Neural cell (in vitro differentiated cells): ENCODE measurements around the gene ZNF716.

Source experiments
- EP300 ChIP-seq: fragments of 450-650 bp; conservative IDR thresholded peaks from 2 replicates; pipeline ENCODE4 v1.6.1; 2014; ENCODE audit warnings: antibody characterized with exemption, mild to moderate bottlenecking, moderate library complexity; ENCODE audit not compliant: poor library complexity, severe bottlenecking
- EZH2 ChIP-seq: fragments of 200-600, 300-800 bp; shearing (Covaris generic), sonication (generic); IDR thresholded peaks from 2 replicates; pipeline ENCODE4 v1.6.1; 2014; ENCODE audit warnings: antibody characterized with exemption, low read length, borderline replicate concordance, mild to moderate bottlenecking; ENCODE audit not compliant: insufficient read depth, poor library complexity, severe bottlenecking
- MXI1 ChIP-seq: fragments of 450-650 bp; conservative IDR thresholded peaks from 2 replicates; pipeline ENCODE4 v1.6.1; 2014; ENCODE audit warnings: antibody characterized with exemption, mild to moderate bottlenecking; ENCODE audit not compliant: poor library complexity, severe bottlenecking
- POLR2AphosphoS5 ChIP-seq: IDR thresholded peaks from 2 replicates; pipeline ENCODE4 v1.6.1; 2012
- RAD21 ChIP-seq: fragments of 450-650 bp; conservative IDR thresholded peaks from 2 replicates; pipeline ENCODE4 v1.6.1; 2014; ENCODE audit warnings: antibody characterized with exemption, mild to moderate bottlenecking, moderate library complexity
- SMC3 ChIP-seq: fragments of 450-650 bp; conservative IDR thresholded peaks from 2 replicates; pipeline ENCODE4 v1.6.1; 2014; ENCODE audit warnings: antibody characterized with exemption, mild to moderate bottlenecking, moderate library complexity; ENCODE audit not compliant: poor library complexity
- TAF1 ChIP-seq: IDR thresholded peaks from 2 replicates; pipeline ENCODE4 v1.6.1; 2012; ENCODE audit warnings: low read depth
- TF ChIP-seq, protein P1 (sequence below): fragments of 450-650 bp; IDR thresholded peaks from 2 replicates; pipeline ENCODE4 v1.5.1; 2014; ENCODE audit warnings: antibody characterized with exemption, mild to moderate bottlenecking, moderate library complexity; ENCODE audit not compliant: poor library complexity, severe bottlenecking
- TF ChIP-seq, protein P2 (sequence below): IDR thresholded peaks from 2 replicates; pipeline ENCODE4 v1.6.1; 2012; ENCODE audit warnings: borderline replicate concordance

DNA sequence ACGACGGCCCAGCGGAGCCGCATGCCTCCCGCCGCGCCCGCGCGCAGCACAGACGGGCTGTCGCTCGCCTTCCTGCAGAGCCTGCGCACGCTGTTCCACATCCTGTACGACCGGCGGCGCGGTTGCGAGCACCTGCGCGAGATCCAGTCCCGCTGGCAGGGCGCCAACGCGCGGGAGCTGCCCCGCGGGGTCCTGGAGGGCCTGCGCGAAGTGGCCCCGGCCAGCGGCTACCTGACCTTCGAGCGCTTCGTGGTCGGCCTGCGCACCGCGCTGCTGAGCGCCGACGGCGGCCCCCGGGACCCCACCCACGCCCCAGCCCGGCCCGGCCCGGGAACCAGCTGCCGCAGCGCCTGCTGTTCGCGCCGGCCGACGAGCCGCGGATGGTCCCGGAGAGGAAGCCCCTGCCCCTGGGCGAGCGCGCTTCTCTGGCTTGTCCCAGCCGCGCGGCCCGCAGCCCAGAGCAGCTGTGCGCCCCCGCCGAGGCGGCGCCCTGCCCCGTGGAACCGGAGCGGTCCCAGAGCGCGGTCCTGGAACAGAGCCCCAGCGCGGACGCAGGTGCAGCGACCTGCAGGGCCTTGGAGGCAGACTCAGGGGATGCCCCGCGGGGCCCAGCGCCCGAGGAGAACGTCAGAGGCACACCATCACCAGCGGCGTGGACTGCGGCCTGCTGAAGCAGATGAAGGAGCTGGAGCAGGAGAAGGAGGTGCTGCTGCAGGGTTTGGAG is 25.3 kb upstream of the ZNF716 start:
- TF ChIP-seq EZH2 (no peak), POLR2AphosphoS5 (no peak), SMC3 (no peak), EP300 (no peak), MXI1 (no peak), RAD21 (no peak), TAF1 (no peak)
- TF ChIP-seq, protein P1, sequence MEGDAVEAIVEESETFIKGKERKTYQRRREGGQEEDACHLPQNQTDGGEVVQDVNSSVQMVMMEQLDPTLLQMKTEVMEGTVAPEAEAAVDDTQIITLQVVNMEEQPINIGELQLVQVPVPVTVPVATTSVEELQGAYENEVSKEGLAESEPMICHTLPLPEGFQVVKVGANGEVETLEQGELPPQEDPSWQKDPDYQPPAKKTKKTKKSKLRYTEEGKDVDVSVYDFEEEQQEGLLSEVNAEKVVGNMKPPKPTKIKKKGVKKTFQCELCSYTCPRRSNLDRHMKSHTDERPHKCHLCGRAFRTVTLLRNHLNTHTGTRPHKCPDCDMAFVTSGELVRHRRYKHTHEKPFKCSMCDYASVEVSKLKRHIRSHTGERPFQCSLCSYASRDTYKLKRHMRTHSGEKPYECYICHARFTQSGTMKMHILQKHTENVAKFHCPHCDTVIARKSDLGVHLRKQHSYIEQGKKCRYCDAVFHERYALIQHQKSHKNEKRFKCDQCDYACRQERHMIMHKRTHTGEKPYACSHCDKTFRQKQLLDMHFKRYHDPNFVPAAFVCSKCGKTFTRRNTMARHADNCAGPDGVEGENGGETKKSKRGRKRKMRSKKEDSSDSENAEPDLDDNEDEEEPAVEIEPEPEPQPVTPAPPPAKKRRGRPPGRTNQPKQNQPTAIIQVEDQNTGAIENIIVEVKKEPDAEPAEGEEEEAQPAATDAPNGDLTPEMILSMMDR, result no peak
- TF ChIP-seq, protein P2, sequence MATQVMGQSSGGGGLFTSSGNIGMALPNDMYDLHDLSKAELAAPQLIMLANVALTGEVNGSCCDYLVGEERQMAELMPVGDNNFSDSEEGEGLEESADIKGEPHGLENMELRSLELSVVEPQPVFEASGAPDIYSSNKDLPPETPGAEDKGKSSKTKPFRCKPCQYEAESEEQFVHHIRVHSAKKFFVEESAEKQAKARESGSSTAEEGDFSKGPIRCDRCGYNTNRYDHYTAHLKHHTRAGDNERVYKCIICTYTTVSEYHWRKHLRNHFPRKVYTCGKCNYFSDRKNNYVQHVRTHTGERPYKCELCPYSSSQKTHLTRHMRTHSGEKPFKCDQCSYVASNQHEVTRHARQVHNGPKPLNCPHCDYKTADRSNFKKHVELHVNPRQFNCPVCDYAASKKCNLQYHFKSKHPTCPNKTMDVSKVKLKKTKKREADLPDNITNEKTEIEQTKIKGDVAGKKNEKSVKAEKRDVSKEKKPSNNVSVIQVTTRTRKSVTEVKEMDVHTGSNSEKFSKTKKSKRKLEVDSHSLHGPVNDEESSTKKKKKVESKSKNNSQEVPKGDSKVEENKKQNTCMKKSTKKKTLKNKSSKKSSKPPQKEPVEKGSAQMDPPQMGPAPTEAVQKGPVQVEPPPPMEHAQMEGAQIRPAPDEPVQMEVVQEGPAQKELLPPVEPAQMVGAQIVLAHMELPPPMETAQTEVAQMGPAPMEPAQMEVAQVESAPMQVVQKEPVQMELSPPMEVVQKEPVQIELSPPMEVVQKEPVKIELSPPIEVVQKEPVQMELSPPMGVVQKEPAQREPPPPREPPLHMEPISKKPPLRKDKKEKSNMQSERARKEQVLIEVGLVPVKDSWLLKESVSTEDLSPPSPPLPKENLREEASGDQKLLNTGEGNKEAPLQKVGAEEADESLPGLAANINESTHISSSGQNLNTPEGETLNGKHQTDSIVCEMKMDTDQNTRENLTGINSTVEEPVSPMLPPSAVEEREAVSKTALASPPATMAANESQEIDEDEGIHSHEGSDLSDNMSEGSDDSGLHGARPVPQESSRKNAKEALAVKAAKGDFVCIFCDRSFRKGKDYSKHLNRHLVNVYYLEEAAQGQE, result no peak
